NCI-H82 treated with DMSO at 0.1 percent for 48 hours (cell line): ENCODE measurements around the gene PTCRA.
"Not testable (repeated sequence)": the region's sequence is repeated elsewhere in the genome, so short reads cannot be mapped to it uniquely, and the experiment has no call there.

ENCODE experiments used
- DNase-seq: peaks from one replicate; lab custom pipeline; 2025; ENCODE audit not compliant: unreplicated experiment; lab: John Stamatoyannopoulos, UW

PTCRA gene

DNA sequence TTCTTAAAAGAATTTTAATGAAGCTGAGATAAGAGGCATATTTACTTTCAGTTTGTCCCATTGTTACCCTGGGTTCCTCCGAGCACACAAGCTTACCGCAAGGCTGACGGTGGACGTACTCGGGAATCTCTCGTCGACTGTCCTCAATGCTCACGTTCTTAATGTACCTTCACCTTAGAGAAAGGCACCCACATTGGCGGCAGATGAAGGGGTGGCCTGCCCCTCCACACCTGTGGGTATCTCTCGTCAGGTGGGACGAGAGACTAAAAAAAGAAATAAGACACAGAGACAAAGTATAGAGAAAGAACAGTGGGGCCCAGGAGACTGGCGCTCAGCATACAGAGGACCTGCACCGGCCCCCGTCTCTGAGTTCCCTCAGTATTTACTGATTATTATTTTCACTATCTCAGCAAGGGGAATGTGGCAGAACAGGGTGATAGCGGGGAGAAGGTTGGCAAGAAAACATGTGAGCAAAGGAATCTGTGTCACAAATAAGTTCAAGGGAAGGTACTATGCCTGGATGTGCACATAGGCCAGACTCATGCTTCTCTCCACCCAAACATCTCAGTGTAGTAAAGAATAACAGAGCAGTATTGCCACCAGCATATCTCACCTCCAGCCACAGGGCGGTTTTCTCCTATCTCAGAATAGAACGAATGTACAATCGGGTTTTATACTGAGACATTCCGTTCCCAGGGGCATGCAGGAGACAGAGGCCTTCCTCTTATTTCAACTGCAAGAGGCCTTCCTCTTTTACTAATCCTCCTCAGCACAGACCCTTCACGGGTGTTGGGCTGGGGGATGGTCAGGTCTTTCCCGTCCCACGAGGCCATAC is 13.2 kb upstream of the PTCRA start:
- DNase-seq, result not testable (repeated sequence)

DNA sequence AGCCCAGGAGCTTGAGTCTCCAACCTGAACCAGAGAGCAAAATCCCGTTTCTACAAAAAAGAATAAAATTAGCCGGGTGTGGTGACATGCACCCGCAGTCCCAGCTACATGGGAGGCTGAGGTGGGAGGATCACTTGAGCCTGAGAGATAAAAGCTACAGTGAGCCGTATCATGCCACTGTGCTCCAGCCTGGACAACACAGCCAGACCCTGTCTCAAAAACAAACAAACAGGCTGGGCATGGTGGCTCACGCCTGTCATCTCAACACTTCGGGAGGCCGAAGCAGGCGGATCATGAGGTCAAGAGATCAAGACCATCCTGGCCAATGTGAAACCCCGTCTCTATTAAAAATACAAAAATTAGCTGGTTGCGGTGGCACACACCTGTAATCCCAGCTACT is 11.4 kb upstream of the PTCRA start:
- no peak for DNase-seq

DNA sequence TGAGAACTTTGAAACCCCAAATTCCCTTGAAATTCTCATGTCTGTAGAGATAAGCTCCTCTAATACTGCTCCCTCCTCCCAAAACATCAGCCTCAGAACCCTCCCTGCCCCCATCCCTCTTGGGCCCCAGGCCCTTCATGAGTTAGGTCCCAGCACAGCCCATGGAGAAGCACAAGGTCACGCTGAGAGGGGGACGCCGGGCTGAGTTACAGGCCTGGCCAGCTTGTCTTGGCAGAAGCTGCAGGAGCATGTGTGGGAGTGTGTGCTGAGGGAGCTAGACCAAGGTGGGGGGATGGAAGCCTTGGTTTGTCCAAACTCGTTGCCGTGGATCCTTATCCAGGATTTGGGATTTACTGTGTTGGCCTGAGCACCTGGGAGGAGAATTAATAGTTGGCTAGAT is 8.5 kb upstream of the PTCRA start:
- DNase-seq, result peak; percentile 37

DNA sequence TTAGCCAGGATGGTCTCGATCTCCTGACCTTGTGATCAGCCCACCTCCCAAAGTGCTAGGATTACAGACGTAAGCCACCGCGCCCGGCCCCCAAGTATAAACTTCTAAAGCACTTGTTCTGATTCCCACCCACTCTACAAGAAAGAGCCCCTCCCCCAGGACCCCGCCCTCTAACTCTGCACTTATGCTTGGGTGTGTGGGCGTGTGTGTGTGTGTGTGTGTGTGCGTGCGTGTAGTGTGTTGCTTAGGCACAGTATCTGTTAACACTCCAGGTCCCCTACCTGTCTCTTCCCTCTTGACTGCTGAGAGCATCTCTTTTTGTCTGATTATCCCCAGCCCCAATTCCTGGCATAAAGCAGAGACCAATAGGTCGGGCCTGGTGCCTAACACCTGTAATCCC is 6.0 kb upstream of the PTCRA start:
- no peak for DNase-seq

DNA sequence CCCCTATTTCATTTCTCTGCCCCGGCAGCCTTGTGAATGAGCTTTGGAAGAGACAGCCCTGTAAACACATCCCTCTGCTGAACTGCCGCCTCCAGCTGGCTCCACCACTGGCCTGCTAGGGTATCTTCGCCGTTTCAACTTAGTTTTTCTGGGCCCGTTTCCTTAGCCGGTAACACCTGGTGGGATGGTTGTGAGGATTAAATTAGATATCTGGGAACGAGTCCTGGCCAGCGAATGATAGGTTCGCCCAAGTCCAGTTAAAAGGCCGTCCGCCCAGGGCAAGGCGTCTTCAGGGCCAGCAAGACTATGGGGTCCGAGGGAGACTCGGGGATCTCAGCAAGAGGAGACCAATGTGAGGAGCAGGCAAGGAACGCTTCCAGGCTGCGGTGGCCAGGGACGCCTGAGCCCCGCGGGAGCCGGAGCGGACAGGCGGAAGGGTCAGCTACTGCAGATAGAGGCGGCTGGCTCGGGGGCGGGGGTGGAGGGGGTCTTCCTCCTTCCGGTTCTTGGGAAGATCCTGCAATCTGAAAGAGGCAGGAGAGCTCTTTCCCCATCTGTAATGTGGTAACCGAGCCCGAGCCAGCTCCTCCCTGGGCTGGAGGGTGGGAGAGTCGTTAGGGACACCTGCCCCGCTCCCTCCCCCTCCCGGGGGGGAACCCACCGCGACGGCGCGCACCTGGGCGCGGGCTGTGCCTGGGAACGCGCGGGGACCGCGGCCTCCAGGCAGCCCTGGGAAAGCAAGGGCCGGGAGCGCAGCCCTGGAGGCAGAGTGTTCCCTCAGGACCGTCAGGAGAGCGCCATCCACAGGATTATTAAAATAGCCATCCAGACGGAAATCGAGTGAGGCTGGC is 4.5 kb upstream of the PTCRA start:
- DNase-seq, result no peak

DNA sequence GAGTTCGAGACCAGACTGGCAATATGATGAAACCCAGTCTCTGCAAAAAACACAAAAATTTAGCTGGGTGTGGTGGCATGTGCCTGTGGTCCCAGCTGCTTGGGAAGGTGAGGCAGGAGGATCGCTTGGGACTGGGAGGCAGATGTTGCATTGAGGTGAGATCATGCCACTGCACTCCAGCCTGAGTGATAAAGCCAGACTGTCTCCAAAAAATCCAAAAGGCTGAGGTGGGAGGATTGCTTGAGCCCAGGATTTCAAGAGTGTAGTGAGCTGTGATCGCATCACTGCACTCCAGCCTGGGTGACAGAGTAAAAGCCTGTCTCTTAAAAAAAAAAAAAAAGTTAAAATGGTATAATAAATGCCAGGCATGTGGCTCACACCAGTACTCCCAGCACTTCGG is 1.3 kb upstream of the PTCRA start:
- no peak for DNase-seq

DNA sequence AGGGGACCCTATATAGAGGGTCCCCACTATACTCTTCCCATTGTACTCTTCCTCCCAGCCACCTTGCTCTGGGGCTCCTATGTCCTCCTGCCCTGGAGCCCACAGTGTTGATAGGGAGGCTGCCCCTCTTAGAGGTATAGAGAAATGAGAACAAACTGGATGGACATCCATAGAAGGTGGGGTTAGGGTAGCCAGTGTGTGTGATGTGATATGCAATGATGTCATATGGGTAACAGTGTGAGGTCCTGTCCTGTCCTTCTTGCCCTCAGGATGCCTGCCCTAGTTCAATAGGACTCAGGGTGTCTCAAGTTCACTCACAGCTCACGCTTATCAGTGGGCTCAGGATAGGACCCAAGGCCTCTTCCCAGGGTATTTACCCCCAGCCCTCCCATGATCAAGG is 435 bp downstream of the PTCRA start:
- no peak for DNase-seq

DNA sequence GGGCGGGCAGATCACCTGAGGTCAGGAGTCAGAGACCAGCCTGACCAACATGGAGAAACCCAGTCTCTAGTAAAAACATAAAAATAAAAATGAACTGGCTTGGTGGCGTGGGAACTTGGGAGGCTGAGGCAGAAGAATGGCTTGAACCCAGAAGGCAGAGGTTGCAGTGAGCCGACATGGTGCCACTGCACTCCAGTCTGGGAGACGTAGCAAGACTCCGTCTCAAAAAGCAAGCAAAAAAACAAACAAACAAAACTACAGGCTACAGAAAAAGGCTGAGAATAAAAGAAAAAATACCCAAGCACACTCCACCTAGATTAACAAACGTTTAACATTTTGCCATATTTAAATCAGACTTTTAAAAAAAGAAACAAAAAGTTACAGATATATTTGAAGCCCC is 5.9 kb downstream of the PTCRA start:
- no peak for DNase-seq

DNA sequence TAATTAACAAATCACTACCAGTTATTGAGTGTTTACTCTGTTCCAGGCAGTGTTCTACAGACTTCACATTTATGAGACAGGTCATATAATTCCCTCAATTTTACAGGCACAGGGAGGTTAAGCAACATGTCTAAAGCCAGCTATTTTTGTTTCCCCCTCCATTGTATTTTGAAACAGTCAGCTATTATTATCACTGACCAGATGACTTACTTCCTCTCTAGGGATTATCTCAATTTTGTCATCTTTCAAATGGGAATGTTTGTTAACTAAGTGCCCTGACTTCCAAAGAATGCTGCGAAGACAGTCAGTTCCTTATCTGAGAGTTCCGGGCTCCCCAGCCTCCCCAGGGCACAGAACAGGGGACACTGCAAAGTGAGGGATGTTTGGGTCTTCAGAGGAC is 7.8 kb downstream of the PTCRA start:
- DNase-seq, result no peak

DNA sequence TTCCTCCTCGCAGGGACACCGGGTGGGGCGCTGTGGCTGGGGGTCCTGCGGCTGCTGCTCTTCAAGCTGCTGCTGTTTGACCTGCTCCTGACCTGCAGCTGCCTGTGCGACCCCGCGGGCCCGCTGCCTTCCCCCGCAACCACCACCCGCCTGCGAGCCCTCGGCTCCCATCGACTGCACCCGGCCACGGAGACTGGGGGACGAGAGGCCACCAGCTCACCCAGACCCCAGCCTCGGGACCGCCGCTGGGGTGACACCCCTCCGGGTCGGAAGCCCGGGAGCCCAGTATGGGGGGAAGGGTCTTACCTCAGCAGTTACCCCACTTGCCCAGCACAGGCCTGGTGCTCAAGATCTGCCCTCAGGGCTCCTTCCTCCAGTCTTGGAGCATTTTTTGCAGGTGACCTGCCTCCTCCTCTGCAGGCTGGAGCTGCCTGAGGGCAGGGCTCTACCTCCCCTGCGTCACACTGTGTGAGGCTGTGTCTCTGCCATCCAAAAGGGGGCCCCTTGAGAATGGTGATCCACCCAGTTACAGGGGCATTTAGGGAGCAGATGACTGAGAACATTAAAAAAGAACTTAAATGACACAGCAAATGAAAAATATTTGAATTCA is 9.5 kb downstream of the PTCRA start:
- no peak for DNase-seq

DNA sequence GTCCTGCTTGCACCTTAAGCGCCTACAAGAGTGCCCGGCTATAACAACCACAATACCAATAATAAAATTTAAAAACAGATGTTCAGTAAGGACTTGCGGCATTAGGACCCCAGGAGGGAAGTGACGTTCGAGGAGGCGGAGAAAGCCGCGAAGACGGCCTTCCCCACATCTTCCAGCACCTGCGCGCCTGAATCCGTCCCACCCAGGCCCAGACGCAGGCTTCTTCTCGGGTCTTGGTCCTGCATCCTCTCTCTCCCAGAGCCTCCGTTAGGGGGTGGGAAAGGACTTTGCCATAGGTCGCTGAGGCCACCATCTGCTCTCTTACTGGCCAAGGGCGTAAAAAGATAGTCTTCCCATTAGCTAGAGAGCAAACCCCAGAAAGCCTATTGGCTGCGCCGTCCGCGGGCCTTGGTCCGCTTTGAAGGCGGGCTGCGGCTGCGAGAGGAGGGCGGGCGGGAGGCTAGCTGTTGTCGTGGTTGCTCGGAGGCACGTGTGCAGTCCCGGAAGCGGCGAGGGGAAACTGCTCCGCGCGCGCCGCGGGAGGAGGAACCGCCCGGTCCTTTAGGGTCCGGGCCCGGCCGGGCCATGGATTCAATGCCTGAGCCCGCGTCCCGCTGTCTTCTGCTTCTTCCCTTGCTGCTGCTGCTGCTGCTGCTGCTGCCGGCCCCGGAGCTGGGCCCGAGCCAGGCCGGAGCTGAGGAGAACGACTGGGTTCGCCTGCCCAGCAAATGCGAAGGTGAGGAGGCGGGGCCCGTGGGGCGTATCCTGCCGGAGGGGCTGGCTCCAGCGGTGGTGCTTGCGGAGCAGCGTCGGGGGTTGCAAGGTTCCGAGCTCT is 13.3 kb downstream of the PTCRA start, which contains the start of gene CNPY3:
Gene CNPY3, plus strand, starts transcription at position 495 of the 835 bp plus-strand sequence. Its CDS starts 91 bp downstream, at position 586.
- peak; percentile 98 for DNase-seq

DNA sequence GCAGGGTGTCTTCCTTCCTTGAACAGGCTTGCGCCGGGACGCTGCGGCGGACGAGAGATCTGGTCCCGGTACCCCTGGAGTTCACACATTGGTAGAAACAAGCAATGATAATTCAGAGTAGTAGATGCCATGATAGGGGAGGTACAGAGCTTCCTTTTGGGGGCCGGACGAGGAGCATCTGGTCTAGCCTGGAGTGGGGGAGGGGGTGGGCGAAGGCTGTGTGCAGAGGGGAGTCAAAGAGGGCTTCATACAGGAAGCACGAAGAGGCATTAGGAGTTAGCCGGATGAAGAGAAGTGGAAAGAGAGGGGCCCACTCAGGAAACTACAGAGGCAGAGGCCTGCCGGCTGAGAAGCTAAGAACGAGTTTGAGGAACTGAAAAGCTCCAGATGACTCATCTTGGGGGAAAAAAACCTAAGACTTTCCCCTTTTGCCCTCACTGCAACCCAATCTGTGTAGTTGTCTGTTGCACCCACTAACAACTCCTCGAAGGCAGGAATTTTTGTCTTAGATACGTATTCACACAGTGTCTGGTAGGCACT is 14.0 kb downstream of the PTCRA start:
- peak; percentile 82 for DNase-seq

DNA sequence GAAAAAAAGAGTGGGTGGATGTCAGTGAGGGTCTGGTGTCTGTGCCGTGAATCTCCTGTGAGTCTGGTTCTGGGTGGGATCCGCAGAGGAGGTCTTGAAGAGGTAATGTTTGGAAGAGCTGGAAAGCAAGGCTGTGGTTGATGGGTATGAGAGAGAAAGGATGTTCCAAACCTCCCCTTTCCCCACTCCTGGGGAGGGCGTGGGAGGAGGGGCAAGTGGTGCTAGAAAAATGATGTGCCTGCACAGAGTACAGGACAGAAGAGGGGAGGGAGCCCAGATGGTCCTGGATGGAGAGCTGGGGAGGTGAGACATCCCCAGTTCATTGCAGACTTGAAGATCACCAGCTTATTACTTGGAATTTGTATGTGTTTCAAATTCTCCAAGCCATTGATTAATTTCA is 16.6 kb downstream of the PTCRA start:
- DNase-seq, result no peak

DNA sequence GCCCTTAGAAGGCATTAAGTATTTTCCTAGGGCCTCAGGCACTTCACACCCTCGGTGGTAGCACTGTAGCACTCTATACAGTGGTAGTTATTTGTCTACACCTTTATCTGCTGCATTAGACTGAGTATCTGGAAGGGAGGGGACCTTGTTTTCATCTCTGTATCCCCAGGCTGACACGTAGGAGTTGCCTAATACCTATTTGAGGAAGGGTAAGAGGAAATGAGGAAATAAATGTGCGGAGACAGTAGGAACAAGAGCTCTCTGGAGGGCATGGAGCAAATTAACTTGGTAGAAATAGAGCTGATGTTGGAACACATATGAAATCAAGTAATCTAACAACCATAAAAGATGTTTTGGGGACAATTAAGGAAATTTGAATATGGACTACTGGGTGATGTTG is 17.4 kb downstream of the PTCRA start:
- no peak for DNase-seq

DNA sequence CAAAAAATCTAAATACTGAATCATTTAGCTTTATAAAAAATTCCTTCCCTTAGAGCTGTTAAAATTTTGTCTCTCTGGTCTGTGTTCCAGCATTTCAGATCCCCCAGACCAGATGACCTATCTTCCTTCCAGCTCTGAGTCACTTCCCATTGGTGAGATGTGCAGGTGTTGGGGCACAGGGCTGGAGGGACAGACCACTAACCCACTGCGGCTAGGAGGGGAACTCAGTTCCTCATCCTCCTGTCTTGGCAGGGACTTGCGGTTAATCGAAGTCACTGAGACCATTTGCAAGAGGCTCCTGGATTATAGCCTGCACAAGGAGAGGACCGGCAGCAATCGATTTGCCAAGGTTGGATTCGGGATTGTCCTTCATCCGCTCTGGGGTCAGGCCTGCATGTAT is 19.5 kb downstream of the PTCRA start:
- no peak for DNase-seq

DNA sequence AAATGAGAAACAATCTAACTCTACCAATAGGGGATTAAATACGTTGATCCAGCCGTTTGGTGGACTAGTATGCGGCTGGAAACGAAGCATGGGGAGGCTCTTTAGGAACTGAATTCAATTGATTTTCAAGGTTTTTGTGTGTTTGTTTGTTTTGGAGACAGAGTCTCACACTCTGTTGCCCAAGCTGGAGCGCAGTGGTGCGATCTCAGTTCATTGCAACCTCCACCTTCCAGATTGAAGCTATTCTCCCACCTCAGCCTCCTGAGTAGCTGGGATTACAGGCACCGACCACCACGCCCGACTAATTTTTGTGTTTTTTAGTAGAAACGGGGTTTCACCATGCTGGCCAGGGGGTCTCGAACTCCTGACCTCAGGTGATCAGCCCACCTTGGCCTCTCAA is 20.5 kb downstream of the PTCRA start:
- no peak for DNase-seq

DNA sequence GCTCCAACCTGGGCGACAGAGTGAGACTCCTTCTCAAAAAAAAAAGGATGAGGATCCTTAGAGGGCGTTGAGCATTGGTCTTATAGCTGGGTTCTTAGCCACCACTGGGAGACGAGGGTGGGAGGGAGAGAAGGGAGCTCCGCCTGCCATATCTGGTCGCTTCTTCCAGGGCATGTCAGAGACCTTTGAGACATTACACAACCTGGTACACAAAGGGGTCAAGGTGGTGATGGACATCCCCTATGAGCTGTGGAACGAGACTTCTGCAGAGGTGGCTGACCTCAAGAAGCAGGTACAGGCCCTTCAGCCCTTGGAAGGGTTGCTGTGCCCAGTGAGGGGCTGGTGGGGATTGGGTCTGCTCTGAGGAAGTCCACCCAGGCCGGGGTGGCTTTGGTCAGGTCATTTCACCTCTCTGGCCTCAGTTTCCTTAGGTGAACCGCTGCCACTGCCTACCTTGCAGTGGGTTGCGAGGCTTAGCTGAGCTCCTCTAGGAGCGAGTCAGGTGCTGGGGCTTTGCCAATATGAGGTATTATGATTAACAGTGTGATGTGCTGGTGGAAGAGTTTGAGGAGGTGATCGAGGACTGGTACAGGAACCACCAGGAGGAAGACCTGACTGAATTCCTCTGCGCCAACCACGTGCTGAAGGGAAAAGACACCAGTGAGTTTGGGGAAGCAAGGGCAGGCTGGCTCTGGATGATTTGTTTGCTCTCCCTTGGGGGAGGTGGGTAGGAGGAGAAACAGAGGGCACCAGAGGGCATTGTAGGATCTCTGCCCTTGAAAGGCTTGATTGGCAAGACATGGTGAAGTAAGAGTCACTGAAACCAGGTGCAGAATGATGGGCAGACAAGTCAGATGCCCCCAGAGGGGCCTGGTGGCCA is 21.9 kb downstream of the PTCRA start:
- DNase-seq, result no peak

DNA sequence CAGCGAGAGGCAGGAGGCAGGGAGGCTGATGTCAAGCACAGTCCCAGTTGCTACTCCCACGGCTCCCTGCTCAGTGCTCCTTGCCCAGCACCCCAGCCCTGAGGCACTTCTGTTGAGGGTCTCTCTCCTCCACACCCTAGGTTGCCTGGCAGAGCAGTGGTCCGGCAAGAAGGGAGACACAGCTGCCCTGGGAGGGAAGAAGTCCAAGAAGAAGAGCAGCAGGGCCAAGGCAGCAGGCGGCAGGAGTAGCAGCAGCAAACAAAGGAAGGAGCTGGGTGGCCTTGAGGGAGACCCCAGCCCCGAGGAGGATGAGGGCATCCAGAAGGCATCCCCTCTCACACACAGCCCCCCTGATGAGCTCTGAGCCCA is 22.6 kb downstream of the PTCRA start:
- no peak for DNase-seq

DNA sequence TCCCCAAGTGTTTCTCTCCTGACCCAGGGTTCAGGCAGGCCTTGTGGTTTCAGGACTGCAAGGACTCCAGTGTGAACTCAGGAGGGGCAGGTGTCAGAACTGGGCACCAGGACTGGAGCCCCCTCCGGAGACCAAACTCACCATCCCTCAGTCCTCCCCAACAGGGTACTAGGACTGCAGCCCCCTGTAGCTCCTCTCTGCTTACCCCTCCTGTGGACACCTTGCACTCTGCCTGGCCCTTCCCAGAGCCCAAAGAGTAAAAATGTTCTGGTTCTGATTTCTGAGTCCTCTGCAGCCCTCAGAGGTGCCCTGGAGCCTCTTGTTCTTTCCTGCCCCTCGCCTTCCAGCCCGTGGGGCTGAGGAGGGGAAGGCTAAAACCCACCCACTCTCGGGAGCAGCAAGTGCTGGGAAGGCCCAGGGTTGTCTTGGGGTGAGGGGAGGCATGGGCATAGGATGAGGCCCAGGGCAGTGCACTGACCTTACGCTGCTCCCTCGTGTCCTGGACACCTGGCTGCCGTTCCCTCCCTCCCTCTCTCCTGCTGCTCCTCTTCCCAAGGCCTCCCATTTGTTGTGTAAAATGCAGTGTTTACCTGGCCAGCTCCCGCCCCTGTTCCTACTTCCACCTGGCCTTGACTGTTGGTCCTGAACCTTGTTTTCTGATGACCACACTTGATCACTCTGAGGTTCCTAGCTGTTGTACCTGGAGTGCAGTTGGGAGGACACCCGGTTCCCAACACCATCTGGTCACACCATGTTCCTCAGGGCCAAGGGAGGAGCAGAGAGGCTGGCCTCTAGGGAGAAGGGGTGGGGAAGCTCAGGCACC is 23.3 kb downstream of the PTCRA start:
- DNase-seq, result no peak
